NCI-H1417 (cell line): ENCODE measurements around the gene POLD4.
"Not testable (repeated sequence)": the region's sequence is repeated elsewhere in the genome, so short reads cannot be mapped to it uniquely, and the experiment has no call there.

Source experiments
- DNase-seq, 3 experiments: peaks; one replicate each; lab custom pipeline; 2025; lab: John Stamatoyannopoulos, UW

The POLD4 gene

GRCh38 chr11:67353317-67354074 is at the start of gene POLD4:
POLD4 (minus strand) TSS chr11:67353546; CDS start chr11:67353399, 147 bp downstream.
- peak; percentile 91 to 97 (median 96) for DNase-seq

- not testable (repeated sequence) for DNase-seq
These were observed 49.7 kb upstream of the POLD4 start for GRCh38 chr11:67403085-67403484.

GRCh38 chr11:67402192-67402839 is 49.0 kb upstream of the POLD4 start:
- peak in 2 of 3 experiments; percentile 71 to 89 for DNase-seq

GRCh38 chr11:67401495-67402191 is 48.3 kb upstream of the POLD4 start, which contains the start of gene PPP1CA:
PPP1CA (minus strand) TSS chr11:67401858; CDS start chr11:67401782, 76 bp downstream.
- peak; percentile 81 to 98 (median 92) for DNase-seq

GRCh38 chr11:67400942-67401494 is 47.7 kb upstream of the POLD4 start:
- DNase-seq = no peak

GRCh38 chr11:67400251-67400941 is 47.0 kb upstream of the POLD4 start:
- peak in 1 of 3 experiments; percentile 45 for DNase-seq

- DNase-seq = no peak
These were observed 45.6 kb upstream of the POLD4 start for GRCh38 chr11:67398661-67399563.

GRCh38 chr11:67397986-67398660 is 44.8 kb upstream of the POLD4 start:
- DNase-seq = no peak

GRCh38 chr11:67397536-67397935 is 44.2 kb upstream of the POLD4 start:
- DNase-seq = no peak

GRCh38 chr11:67396587-67397389 is 43.4 kb upstream of the POLD4 start:
- DNase-seq = no peak

GRCh38 chr11:67396259-67396581 is 42.9 kb upstream of the POLD4 start:
- no peak for DNase-seq

GRCh38 chr11:67395555-67396258 is 42.4 kb upstream of the POLD4 start:
- no peak for DNase-seq

GRCh38 chr11:67393990-67394389 is 40.6 kb upstream of the POLD4 start:
- DNase-seq = no peak

- DNase-seq = no peak
These were observed 40.1 kb upstream of the POLD4 start for GRCh38 chr11:67393437-67393836.

GRCh38 chr11:67392183-67392715 is 38.9 kb upstream of the POLD4 start:
- DNase-seq = no peak

GRCh38 chr11:67391304-67392182 is 38.2 kb upstream of the POLD4 start, which contains the start of gene RAD9A:
RAD9A (plus strand) TSS chr11:67391986; CDS start chr11:67392045, 59 bp downstream.
- DNase-seq = peak; percentile 97 to 98 (median 97)

- no peak for DNase-seq
These were observed 37.6 kb upstream of the POLD4 start for GRCh38 chr11:67390947-67391303.
